ENCODE measurements around the gene CAP1.
"Not testable (repeated sequence)": the region's sequence is repeated elsewhere in the genome, so short reads cannot be mapped to it uniquely, and the experiment has no call there.

Gene CAP1

DNA sequence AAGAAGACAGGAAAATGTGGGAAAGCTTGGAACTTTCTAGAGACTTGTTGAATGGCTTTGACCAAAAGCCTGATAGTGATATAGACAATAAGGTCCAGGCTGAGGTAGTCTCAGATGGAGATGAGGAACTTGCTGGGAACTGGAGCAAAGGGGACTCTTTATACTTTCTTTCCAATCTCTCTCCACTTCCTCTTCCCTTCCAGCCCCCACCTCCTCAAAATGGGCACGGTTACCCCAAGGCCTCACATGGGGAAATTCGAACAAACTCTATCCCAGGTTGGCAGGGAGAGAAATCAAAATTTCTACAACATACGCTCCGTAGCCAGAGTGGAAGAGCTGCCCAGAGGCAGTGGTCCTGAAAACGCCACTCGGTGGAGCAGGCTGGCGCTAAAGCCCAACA is 41.3 kb downstream of the CAP1 start:
- H3K4me2 ChIP-seq (ENCODE audit: low read depth, low read length): no peak overlapping the region
- H2AFZ ChIP-seq (ENCODE audit: low read length): no peak overlapping the region
- no peaks in the 10 kb centered on the region for H4K20me1 ChIP-seq (ENCODE audit: insufficient read depth, low read length)
- H3K4me1 ChIP-seq (ENCODE audit: low read length): no peaks in the 10 kb centered on the region
- no peaks in the 10 kb centered on the region for H3F3A ChIP-seq (ENCODE audit: insufficient read depth, low read length)
- no peaks in the 10 kb centered on the region for H3K27me3 ChIP-seq (replicated peaks; ENCODE audit: insufficient read depth, low read length)
- H3K79me2 ChIP-seq (ENCODE audit: low read length): no peaks in the 10 kb centered on the region
- DNase-seq: no peak
- H3K9ac ChIP-seq (ENCODE audit: low read length): no peak overlapping the region
- no peak overlapping the region for H3K4me3 ChIP-seq (ENCODE audit: low read length)
- H3K9me2 ChIP-seq (replicated peaks; ENCODE audit: insufficient read depth, low read length): no peaks in the 10 kb centered on the region
- TF ChIP-seq EZH2 (optimal IDR thresholded peaks at IDR 0.05; ENCODE audit: low read depth, low read length) (no peak), EZH2phosphoT487 (IDR thresholded peaks at IDR 0.05; ENCODE audit: low read length) (no peak), CTCF (IDR thresholded peaks at IDR 0.05; ENCODE audit: low read length) (no peak)
- no peaks in the 10 kb centered on the region for H3K9me3 ChIP-seq (replicated peaks; ENCODE audit: insufficient read depth, low read length)
- H3K36me3 ChIP-seq (replicated peaks; ENCODE audit: insufficient read depth, low read length): peaks cover 3% of the 10 kb centered on the region; the same call in 1 of the 2 replicates
- no peak overlapping the region for H3K27ac ChIP-seq (ENCODE audit: low read length)

GRCh38 chr1:40084750-40085149 is 44.2 kb downstream of the CAP1 start:
- DNase-seq: peak; percentile 48
- not testable (repeated sequence) for H3F3A ChIP-seq (ENCODE audit: insufficient read depth, low read length); H3K4me1 ChIP-seq (ENCODE audit: low read length); H2AFZ ChIP-seq (ENCODE audit: low read length); H3K4me3 ChIP-seq (ENCODE audit: low read length); H3K27ac ChIP-seq (ENCODE audit: low read length); H3K79me2 ChIP-seq (ENCODE audit: low read length); H3K4me2 ChIP-seq (ENCODE audit: low read depth, low read length); H3K9me2 ChIP-seq (replicated peaks; ENCODE audit: insufficient read depth, low read length); H3K27me3 ChIP-seq (replicated peaks; ENCODE audit: insufficient read depth, low read length); H3K9ac ChIP-seq (ENCODE audit: low read length); H3K9me3 ChIP-seq (replicated peaks; ENCODE audit: insufficient read depth, low read length); H4K20me1 ChIP-seq (ENCODE audit: insufficient read depth, low read length); H3K36me3 ChIP-seq (replicated peaks; ENCODE audit: insufficient read depth, low read length)
- peak; percentile 64 for TF ChIP-seq CTCF (IDR thresholded peaks at IDR 0.05; ENCODE audit: low read length)

DNA sequence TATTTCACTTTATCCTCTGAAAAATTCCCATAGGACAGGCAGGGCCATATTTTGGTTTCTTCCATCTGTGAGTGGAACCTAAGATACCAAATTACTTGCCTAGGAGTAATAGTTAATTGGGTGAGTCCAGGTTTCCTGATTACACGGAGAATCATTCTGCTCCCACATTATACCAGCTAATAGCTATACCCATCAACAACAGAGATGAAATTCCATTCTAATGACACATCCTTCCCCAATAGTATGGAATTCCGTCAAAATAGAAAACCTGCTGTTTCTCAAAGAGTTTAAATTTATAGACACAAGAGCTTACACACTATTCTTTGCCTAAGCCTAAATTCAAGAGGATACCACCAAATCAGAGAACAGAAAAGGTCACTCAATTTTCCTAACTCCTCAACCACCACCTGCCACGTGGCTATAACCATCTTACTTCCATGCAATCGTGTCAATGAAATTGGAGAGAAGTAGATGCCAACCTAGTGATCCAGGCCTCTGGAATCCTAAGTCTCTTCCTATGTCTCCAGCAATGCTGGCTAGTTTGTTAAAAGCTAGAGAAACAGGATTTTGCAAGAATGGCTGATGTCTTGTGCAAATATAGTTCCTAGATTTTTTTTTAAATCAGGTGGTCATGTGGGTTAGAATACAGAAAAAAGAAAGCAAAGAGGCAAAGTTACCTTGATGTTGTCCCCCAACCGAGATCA is 50.3 kb downstream of the CAP1 start:
- no peaks in the 10 kb centered on the region for H3K4me1 ChIP-seq (ENCODE audit: low read length)
- no peaks in the 10 kb centered on the region for H3K36me3 ChIP-seq (replicated peaks; ENCODE audit: insufficient read depth, low read length)
- H4K20me1 ChIP-seq (ENCODE audit: insufficient read depth, low read length): no peaks in the 10 kb centered on the region
- no peak overlapping the region for H3K9ac ChIP-seq (ENCODE audit: low read length)
- TF ChIP-seq CTCF (IDR thresholded peaks at IDR 0.05; ENCODE audit: low read length) (no peak), EZH2phosphoT487 (IDR thresholded peaks at IDR 0.05; ENCODE audit: low read length) (no peak), EZH2 (optimal IDR thresholded peaks at IDR 0.05; ENCODE audit: low read depth, low read length) (no peak)
- H3K4me3 ChIP-seq (ENCODE audit: low read length): no peak overlapping the region
- no peak for DNase-seq
- no peaks in the 10 kb centered on the region for H3K9me2 ChIP-seq (replicated peaks; ENCODE audit: insufficient read depth, low read length)
- H3K79me2 ChIP-seq (ENCODE audit: low read length): peaks cover 29% of the 10 kb centered on the region
- H3K9me3 ChIP-seq (replicated peaks; ENCODE audit: insufficient read depth, low read length): no peaks in the 10 kb centered on the region
- no peaks in the 10 kb centered on the region for H3F3A ChIP-seq (ENCODE audit: insufficient read depth, low read length)
- H2AFZ ChIP-seq (ENCODE audit: low read length): no peak overlapping the region
- H3K27ac ChIP-seq (ENCODE audit: low read length): no peak overlapping the region
- no peaks in the 10 kb centered on the region for H3K27me3 ChIP-seq (replicated peaks; ENCODE audit: insufficient read depth, low read length)
- H3K4me2 ChIP-seq (ENCODE audit: low read depth, low read length): no peak overlapping the region
